ENCODE data around the gene PPP6R2. TPM values are rescaled to one million over a fixed set of nuclear protein-coding genes. Genes with fewer than 3 reads are reported as not detected.

Gene PPP6R2, protein sequence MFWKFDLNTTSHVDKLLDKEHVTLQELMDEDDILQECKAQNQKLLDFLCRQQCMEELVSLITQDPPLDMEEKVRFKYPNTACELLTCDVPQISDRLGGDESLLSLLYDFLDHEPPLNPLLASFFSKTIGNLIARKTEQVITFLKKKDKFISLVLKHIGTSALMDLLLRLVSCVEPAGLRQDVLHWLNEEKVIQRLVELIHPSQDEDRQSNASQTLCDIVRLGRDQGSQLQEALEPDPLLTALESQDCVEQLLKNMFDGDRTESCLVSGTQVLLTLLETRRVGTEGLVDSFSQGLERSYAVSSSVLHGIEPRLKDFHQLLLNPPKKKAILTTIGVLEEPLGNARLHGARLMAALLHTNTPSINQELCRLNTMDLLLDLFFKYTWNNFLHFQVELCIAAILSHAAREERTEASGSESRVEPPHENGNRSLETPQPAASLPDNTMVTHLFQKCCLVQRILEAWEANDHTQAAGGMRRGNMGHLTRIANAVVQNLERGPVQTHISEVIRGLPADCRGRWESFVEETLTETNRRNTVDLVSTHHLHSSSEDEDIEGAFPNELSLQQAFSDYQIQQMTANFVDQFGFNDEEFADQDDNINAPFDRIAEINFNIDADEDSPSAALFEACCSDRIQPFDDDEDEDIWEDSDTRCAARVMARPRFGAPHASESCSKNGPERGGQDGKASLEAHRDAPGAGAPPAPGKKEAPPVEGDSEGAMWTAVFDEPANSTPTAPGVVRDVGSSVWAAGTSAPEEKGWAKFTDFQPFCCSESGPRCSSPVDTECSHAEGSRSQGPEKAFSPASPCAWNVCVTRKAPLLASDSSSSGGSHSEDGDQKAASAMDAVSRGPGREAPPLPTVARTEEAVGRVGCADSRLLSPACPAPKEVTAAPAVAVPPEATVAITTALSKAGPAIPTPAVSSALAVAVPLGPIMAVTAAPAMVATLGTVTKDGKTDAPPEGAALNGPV
- 45.7 TPM for total RNA-seq
- polyA plus RNA-seq: 45.4 TPM
- long read RNA-seq, donor 1, partial matches to known transcripts: 5 of 6 reads
- long read RNA-seq, donor 1, other reads (novel, unspliced or antisense): 0 of 6 reads
- long read RNA-seq, donor 2, full-length matches to known transcripts: 11 of 216 reads
- long read RNA-seq, donor 2, partial matches to known transcripts: 199 of 216 reads
- long read RNA-seq, donor 2, other reads (novel, unspliced or antisense): 6 of 216 reads
- long read RNA-seq, donor 3, full-length matches to known transcripts: 4 of 88 reads
- long read RNA-seq, donor 3, partial matches to known transcripts: 84 of 88 reads
- long read RNA-seq, donor 3, other reads (novel, unspliced or antisense): 0 of 88 reads
- long read RNA-seq, donor 4, partial matches to known transcripts: 39 of 40 reads
- long read RNA-seq, donor 4, other reads (novel, unspliced or antisense): 0 of 40 reads
- long read RNA-seq, donor 5, full-length matches to known transcripts: 9 of 22 reads
- long read RNA-seq, donor 5, partial matches to known transcripts: 13 of 22 reads
- long read RNA-seq, donor 5, other reads (novel, unspliced or antisense): 0 of 22 reads
- long read RNA-seq, donor 6, full-length matches to known transcripts: 6 of 67 reads
- long read RNA-seq, donor 6, partial matches to known transcripts: 61 of 67 reads
- long read RNA-seq, donor 6, other reads (novel, unspliced or antisense): 0 of 67 reads
- long read RNA-seq, donor 7, partial matches to known transcripts: 0 of 4 reads
- long read RNA-seq, donor 7, other reads (novel, unspliced or antisense): 0 of 4 reads
- long read RNA-seq, donor 8, partial matches to known transcripts: 0 of 1 reads
- long read RNA-seq, donor 8, other reads (novel, unspliced or antisense): 0 of 1 reads
- long read RNA-seq, donor 9, partial matches to known transcripts: 0 of 5 reads
- long read RNA-seq, donor 9, other reads (novel, unspliced or antisense): 0 of 5 reads
- long read RNA-seq, donor 10, full-length matches to known transcripts: 6 of 6 reads
- long read RNA-seq, donor 10, partial matches to known transcripts: 0 of 6 reads
- long read RNA-seq, donor 10, other reads (novel, unspliced or antisense): 0 of 6 reads

DNA sequence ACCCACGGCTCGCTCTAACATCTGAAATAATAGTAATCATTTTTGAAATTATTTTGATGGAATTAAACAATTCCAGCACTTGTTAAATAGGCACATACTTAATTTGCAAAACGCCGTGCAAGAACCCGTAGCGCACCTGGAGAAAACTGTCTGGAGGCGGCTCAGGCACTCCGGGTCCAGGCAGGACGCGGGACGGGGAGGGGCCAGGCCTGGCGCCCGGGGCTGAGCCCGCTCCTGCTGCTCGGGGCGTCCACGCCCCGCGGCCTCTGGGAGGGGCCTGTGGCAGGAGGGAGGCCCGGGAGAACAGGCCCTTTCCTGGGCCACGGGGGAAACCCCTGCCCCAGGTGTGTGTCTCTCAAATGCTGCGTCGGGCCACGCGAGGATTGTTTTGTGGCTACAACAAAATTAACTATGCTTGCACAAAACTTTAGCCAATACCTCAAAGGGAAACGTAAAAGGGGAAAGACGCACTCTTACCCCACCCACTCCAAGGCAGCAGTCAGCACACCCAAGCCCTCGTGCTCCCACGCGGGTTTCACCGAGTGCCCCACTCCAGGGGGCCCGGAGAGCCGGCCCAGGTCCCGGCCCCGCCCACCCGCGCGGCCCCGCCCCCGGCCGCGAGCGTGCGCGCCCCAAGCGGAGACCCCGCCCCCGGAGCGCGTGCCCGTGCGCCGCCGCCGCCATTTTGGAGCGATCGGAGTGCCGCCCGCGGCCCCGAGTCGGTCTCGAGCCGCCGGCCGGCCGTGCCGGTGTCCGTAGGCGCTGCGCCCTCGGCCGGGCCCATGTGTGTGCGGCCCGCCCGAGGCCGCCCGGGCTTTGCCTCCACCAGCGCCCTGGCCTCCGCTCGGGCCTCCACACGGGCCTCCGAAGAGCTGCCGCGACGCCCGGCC is at the start of gene PPP6R2:
PPP6R2 (plus strand) TSS at position 677 of the 890 bp plus-strand sequence. CDS start 50,582 bp downstream, outside the sequence.
- H3K4me1 ChIP-seq (ENCODE audit: control insufficient read depth in 2 of 2, insufficient read depth in 2 of 2, low read length in 2 of 2): peaks cover 8 to 19% of the 10 kb centered on the region in 2 donors
- peak; percentile 43 to 85 (median 63) for DNase-seq (ENCODE audit: low read depth in 6 of 9, low spot score in 9 of 9)
- WGBS: under 1% methylated on average over 87 of the region's 87 CpGs

DNA sequence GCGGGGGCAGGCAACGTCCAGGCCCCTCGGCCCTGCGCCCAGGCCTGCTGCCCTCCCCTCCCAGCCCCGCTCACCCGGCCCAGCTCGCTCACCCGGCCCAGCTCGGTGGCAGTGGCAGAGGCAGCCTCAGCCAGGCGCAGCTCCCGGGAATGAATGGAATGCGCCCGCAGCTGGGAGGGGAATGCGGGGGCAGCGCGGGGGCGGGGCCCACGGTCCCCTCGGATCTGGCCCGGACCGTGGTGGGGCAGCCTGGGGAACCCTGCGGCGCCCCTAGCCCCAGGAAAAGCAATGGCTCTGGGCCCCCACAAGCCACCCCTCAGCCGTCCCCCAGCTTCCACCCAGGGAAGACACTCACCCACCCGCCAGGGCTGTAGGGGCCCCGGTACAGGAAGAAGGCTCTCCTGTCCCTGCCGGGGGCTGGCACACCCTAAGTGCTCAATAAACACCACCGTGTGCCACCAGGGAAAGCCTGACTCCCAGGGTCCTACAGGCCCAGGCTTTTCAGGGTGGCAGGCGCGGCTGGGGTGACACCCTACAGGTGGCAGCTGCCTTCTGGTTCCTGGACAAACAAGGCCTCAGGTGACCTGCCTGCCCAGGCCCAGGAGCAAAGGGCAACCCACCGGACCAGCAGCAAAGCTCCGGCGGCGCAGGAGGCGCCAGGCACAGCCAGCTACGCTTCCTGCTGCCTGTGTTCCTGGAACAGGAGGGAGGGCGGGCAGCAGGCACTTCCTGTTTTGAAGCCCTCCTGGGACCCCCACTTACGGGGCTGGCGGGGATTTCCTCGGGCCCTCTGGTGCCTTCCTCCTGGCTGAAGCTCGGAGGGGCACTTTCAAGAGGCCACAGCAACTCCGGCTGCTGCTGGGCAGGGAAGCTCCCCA is 49.4 kb upstream of the PPP6R2 start:
- no peaks in the 10 kb centered on the region for H3K36me3 ChIP-seq (ENCODE audit: control insufficient read depth in 2 of 2, insufficient read depth in 2 of 2, low read length in 1 of 2)
- no peaks in the 10 kb centered on the region for H3K9me3 ChIP-seq (ENCODE audit: control insufficient read depth in 2 of 2, insufficient read depth in 1 of 2, low read length in 1 of 2)
- H3K27me3 ChIP-seq (ENCODE audit: control insufficient read depth in 2 of 2, insufficient read depth in 1 of 2, low read length in 1 of 2): peaks cover 12 to 46% of the 10 kb centered on the region in 2 donors
- DNase-seq (ENCODE audit: low read depth in 6 of 9, low spot score in 9 of 9): no peak
- 18% methylated on average over 42 of the region's 42 CpGs for WGBS
- H3K27ac ChIP-seq (ENCODE audit: low read depth in 1 of 2, low read length in 1 of 2): no peak overlapping the region
- peak overlapping the region in 1 of 2 donors; percentile 0 for H3K4me3 ChIP-seq (ENCODE audit: low read length in 2 of 2)
- H3K4me1 ChIP-seq (ENCODE audit: control insufficient read depth in 2 of 2, insufficient read depth in 2 of 2, low read length in 2 of 2): peaks cover 3 to 28% of the 10 kb centered on the region in 2 donors

More for the DNA sequence above, at the start of gene PPP6R2:
- H3K9me3 ChIP-seq (ENCODE audit: control insufficient read depth in 2 of 2, insufficient read depth in 1 of 2, low read length in 1 of 2): peaks cover 0 to 12% of the 10 kb centered on the region in 2 donors
- peak within 1 kb of the TSS; percentile 76 to 78 for H3K27ac ChIP-seq (ENCODE audit: low read depth in 1 of 2, low read length in 1 of 2)
- no peaks in the 10 kb centered on the region for H3K27me3 ChIP-seq (ENCODE audit: control insufficient read depth in 2 of 2, insufficient read depth in 1 of 2, low read length in 1 of 2)
- H3K36me3 ChIP-seq (ENCODE audit: control insufficient read depth in 2 of 2, insufficient read depth in 2 of 2, low read length in 1 of 2): peaks cover 4 to 12% of the 10 kb centered on the region in 2 donors
- H3K4me3 ChIP-seq (ENCODE audit: low read length in 2 of 2): peak within 1 kb of the TSS; percentile 50 to 99

DNA sequence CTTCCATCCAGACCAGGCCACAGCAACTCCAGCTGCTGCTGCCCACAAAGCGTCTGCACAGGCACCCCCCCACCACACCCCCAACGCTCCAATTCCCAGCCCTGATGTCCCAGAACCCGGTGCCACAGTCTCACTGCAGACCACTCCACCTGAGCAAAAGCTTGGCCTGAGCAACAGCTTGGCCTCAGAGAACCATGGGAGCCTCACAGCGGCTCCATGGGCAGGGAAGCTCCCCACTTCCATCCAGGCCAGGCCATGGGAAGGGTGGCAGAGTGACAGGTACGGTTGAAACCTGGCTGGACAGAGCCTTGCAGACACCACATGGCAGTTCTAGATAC is 48.8 kb upstream of the PPP6R2 start:
- WGBS: 54% methylated on average over 5 of the region's 5 CpGs
- H3K4me1 ChIP-seq (ENCODE audit: control insufficient read depth in 2 of 2, insufficient read depth in 2 of 2, low read length in 2 of 2): peaks cover 3 to 30% of the 10 kb centered on the region in 2 donors
- H3K36me3 ChIP-seq (ENCODE audit: control insufficient read depth in 2 of 2, insufficient read depth in 2 of 2, low read length in 1 of 2): no peaks in the 10 kb centered on the region
- H3K9me3 ChIP-seq (ENCODE audit: control insufficient read depth in 2 of 2, insufficient read depth in 1 of 2, low read length in 1 of 2): no peaks in the 10 kb centered on the region
- no peak overlapping the region for H3K4me3 ChIP-seq (ENCODE audit: low read length in 2 of 2)
- peaks cover 13 to 52% of the 10 kb centered on the region in 2 donors for H3K27me3 ChIP-seq (ENCODE audit: control insufficient read depth in 2 of 2, insufficient read depth in 1 of 2, low read length in 1 of 2)
- no peak overlapping the region for H3K27ac ChIP-seq (ENCODE audit: low read depth in 1 of 2, low read length in 1 of 2)
- DNase-seq (ENCODE audit: low read depth in 6 of 9, low spot score in 9 of 9): no peak

DNA sequence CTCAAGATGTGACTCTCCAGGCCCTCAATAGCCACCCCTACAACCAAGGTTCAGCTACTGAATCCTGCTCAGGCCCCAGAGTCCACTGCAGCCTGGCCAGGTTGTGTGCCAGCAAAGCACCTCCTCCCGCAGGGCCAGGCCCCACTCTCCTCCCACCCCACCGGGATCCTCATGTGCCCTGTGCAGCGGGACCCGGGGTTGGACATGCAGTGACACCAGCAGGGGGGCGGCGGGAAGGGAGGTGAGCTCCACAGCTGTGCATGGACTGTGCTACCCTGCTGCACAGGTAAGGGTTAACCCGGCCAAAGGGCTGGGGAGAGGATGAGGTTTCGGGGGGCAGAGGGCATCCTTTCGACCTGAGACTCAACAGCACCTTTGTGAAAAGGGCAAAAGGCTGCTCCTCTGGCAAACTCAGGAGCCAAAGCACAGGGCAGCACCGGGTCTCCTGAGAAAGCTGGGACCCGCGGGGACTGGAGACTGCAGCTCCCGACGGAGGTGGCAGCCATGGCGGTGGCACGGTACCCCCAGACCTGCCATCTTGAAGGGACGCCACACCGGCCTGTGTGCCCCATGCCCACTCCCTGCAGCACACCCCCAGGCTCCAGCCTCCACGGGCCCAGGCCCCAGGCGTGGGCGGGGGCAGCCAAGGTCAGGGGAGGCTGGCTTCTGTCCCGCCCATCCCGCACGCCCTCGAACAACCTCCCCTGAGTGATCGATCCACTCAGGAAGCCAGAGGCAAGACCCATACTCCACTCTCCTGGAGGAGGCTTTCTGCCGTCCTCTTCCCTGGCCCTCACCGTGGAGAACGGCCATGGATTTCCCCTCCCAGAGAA is 46.3 kb upstream of the PPP6R2 start:
- H3K4me3 ChIP-seq (ENCODE audit: low read length in 2 of 2): no peak overlapping the region
- H3K27me3 ChIP-seq (ENCODE audit: control insufficient read depth in 2 of 2, insufficient read depth in 1 of 2, low read length in 1 of 2): peaks cover 25 to 71% of the 10 kb centered on the region in 2 donors
- peaks cover 3 to 38% of the 10 kb centered on the region in 2 donors for H3K4me1 ChIP-seq (ENCODE audit: control insufficient read depth in 2 of 2, insufficient read depth in 2 of 2, low read length in 2 of 2)
- no peaks in the 10 kb centered on the region for H3K36me3 ChIP-seq (ENCODE audit: control insufficient read depth in 2 of 2, insufficient read depth in 2 of 2, low read length in 1 of 2)
- H3K9me3 ChIP-seq (ENCODE audit: control insufficient read depth in 2 of 2, insufficient read depth in 1 of 2, low read length in 1 of 2): no peaks in the 10 kb centered on the region
- 95% methylated on average over 29 of the region's 29 CpGs for WGBS
- DNase-seq (ENCODE audit: low read depth in 6 of 9, low spot score in 9 of 9): no peak
- no peak overlapping the region for H3K27ac ChIP-seq (ENCODE audit: low read depth in 1 of 2, low read length in 1 of 2)

DNA sequence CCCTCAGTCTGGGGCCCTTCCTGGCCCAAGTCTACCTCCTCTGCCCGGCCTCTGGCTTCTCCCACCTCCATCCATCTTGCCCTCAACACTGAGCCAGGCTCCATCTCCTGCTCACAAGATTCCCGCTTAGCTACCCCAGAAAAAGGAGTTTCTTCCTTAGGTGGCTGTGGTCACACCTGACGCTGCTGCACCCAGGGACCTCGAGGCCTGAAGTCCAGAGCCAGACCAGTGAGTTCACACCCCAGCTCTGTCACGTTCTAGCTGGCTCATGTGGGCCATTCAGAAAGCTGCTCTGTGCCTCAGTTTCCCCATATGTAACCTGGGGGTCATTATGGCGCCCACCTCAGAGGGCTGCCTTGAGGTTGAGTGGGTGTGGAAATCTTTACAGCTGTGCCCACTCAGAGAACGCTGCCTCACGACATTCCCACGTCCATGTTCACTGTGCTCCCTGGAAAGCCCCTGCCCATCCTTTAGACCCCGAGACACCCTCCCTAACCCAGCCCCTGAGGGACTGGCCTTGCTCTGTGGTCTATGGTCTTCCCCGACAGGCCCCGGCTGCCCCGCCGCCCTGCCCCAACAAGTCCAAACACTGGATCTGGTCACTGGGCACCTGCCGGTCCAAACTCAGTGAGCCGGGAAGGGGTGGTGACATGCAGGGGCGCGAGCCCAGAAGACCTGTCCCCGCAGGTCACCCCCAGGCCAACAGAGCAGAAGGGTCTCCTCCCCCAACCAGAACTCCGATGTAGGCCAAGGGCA is 45.4 kb upstream of the PPP6R2 start:
- WGBS: 96% methylated on average over 20 of the region's 20 CpGs
- no peak overlapping the region for H3K4me3 ChIP-seq (ENCODE audit: low read length in 2 of 2)
- no peaks in the 10 kb centered on the region for H3K36me3 ChIP-seq (ENCODE audit: control insufficient read depth in 2 of 2, insufficient read depth in 2 of 2, low read length in 1 of 2)
- DNase-seq (ENCODE audit: low read depth in 6 of 9, low spot score in 9 of 9): no peak
- H3K27me3 ChIP-seq (ENCODE audit: control insufficient read depth in 2 of 2, insufficient read depth in 1 of 2, low read length in 1 of 2): peaks cover 25 to 67% of the 10 kb centered on the region in 2 donors
- peaks cover 0 to 39% of the 10 kb centered on the region in 2 donors for H3K4me1 ChIP-seq (ENCODE audit: control insufficient read depth in 2 of 2, insufficient read depth in 2 of 2, low read length in 2 of 2)
- H3K27ac ChIP-seq (ENCODE audit: low read depth in 1 of 2, low read length in 1 of 2): no peak overlapping the region
- no peaks in the 10 kb centered on the region for H3K9me3 ChIP-seq (ENCODE audit: control insufficient read depth in 2 of 2, insufficient read depth in 1 of 2, low read length in 1 of 2)

DNA sequence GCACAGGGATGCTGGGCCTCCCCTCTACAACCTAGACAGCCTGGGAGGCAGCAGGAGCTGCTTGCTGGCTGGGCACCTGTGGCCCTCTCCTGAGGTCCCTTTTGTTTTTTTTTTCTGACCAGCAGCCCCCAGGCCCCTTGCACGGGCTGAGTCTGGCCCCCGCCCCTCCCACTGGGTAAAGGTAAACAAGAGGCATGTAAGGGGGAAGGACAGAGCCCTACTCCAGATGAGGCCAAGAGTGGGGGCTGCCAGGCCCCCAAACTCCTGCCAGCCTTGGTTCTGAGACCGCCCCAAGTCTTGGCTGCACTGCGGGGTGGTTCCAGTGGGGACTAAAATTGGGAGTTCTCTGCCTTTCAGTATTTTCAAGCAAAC is 44.9 kb upstream of the PPP6R2 start:
- 92% methylated on average over 4 of the region's 4 CpGs for WGBS
- DNase-seq (ENCODE audit: low read depth in 6 of 9, low spot score in 9 of 9): no peak
- no peaks in the 10 kb centered on the region for H3K36me3 ChIP-seq (ENCODE audit: control insufficient read depth in 2 of 2, insufficient read depth in 2 of 2, low read length in 1 of 2)
- peaks cover 4 to 40% of the 10 kb centered on the region in 2 donors for H3K4me1 ChIP-seq (ENCODE audit: control insufficient read depth in 2 of 2, insufficient read depth in 2 of 2, low read length in 2 of 2)
- no peak overlapping the region for H3K4me3 ChIP-seq (ENCODE audit: low read length in 2 of 2)
- no peak overlapping the region for H3K27ac ChIP-seq (ENCODE audit: low read depth in 1 of 2, low read length in 1 of 2)
- H3K9me3 ChIP-seq (ENCODE audit: control insufficient read depth in 2 of 2, insufficient read depth in 1 of 2, low read length in 1 of 2): no peaks in the 10 kb centered on the region
- H3K27me3 ChIP-seq (ENCODE audit: control insufficient read depth in 2 of 2, insufficient read depth in 1 of 2, low read length in 1 of 2): peaks cover 24 to 62% of the 10 kb centered on the region in 2 donors

Data from thymus (tissue), 14 donors.